Osteocyte (in vitro differentiated cells): ENCODE data around the gene SWI5. TPM values are rescaled to one million over a fixed set of nuclear protein-coding genes. Genes with fewer than 3 reads are reported as not detected.

Experiments
- DNase-seq: peaks from one replicate; pipeline ENCODE4 v3.0.0; 2021; ENCODE audit warnings: mixed read lengths; ENCODE audit not compliant: unreplicated experiment; ENCODE audit errors: extremely low spot score
- H3K27ac Mint-ChIP-seq: one replicate; pipeline ENCODE4 v1.8.0; 2021; ENCODE audit warnings: mild to moderate bottlenecking, mixed read lengths; ENCODE audit not compliant: unreplicated experiment
- H3K27me3 Mint-ChIP-seq: one replicate; pipeline ENCODE4 v1.8.0; 2021; ENCODE audit warnings: mixed read lengths; ENCODE audit not compliant: unreplicated experiment
- H3K36me3 Mint-ChIP-seq: one replicate; pipeline ENCODE4 v1.8.0; 2021; ENCODE audit warnings: mixed read lengths; ENCODE audit not compliant: unreplicated experiment
- H3K4me1 Mint-ChIP-seq: one replicate; pipeline ENCODE4 v1.8.0; 2021; ENCODE audit warnings: mixed read lengths; ENCODE audit not compliant: unreplicated experiment
- H3K4me3 Mint-ChIP-seq: one replicate; pipeline ENCODE4 v1.8.0; 2021; ENCODE audit warnings: mild to moderate bottlenecking, moderate library complexity, mixed read lengths; ENCODE audit not compliant: unreplicated experiment
- H3K9me3 Mint-ChIP-seq: one replicate; pipeline ENCODE4 v1.8.0; 2021; ENCODE audit warnings: mixed read lengths; ENCODE audit not compliant: unreplicated experiment
- total RNA-seq: library from RNA; stranded (reverse); gene quantifications from 2 replicates; pipeline ENCODE4 v1.2.1, GENCODE V29; 2021
- TF ChIP-seq, protein P1 (sequence below): fragments of 200-600 bp; sonication (generic); IDR thresholded peaks from 2 replicates; pipeline ENCODE4 v1.5.0; 2021; ENCODE audit warnings: antibody characterized with exemption, mild to moderate bottlenecking, moderate library complexity

SWI5 gene
- total RNA-seq, 1 donor from 2014 or later: 24.7 TPM

DNA sequence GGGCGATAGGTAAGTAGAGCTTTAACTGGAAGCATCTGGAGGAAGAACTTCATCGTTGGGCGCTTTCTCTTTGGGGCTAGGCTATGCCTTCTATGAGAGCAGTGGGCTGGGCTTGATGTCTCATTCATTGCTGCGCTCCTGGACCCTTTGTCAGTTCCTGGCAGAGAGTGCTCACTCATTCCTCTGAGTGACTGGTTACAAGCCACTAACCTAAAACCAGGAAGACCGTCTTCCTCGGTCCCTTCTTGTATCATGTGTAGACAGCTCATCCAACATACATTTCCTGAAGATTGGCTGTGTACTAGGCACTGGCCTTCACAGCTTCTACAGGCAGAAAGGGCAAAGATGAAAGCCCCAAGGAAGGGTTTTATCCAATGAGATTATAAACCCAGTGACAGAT lies 6.4 kb downstream of the SWI5 start:
- no peak overlapping the region for H3K4me3 Mint-ChIP-seq
- H3K27ac Mint-ChIP-seq: no peak overlapping the region
- TF ChIP-seq, protein P1, sequence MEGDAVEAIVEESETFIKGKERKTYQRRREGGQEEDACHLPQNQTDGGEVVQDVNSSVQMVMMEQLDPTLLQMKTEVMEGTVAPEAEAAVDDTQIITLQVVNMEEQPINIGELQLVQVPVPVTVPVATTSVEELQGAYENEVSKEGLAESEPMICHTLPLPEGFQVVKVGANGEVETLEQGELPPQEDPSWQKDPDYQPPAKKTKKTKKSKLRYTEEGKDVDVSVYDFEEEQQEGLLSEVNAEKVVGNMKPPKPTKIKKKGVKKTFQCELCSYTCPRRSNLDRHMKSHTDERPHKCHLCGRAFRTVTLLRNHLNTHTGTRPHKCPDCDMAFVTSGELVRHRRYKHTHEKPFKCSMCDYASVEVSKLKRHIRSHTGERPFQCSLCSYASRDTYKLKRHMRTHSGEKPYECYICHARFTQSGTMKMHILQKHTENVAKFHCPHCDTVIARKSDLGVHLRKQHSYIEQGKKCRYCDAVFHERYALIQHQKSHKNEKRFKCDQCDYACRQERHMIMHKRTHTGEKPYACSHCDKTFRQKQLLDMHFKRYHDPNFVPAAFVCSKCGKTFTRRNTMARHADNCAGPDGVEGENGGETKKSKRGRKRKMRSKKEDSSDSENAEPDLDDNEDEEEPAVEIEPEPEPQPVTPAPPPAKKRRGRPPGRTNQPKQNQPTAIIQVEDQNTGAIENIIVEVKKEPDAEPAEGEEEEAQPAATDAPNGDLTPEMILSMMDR: no peak
- H3K36me3 Mint-ChIP-seq: peaks cover 12% of the 10 kb centered on the region
- H3K4me1 Mint-ChIP-seq: peaks cover 5% of the 10 kb centered on the region
- no peaks in the 10 kb centered on the region for H3K27me3 Mint-ChIP-seq
- DNase-seq: no peak
- no peaks in the 10 kb centered on the region for H3K9me3 Mint-ChIP-seq

- no peaks in the 10 kb centered on the region for H3K4me1 Mint-ChIP-seq
- TF ChIP-seq, protein P1: no peak
- no peak overlapping the region for H3K27ac Mint-ChIP-seq
- DNase-seq: no peak
- H3K4me3 Mint-ChIP-seq: no peak overlapping the region
- no peaks in the 10 kb centered on the region for H3K9me3 Mint-ChIP-seq
- H3K27me3 Mint-ChIP-seq: no peaks in the 10 kb centered on the region
- H3K36me3 Mint-ChIP-seq: peaks cover 12% of the 10 kb centered on the region
These were observed 9.1 kb downstream of the SWI5 start for GRCh38 chr9:128285033-128285784.

DNA sequence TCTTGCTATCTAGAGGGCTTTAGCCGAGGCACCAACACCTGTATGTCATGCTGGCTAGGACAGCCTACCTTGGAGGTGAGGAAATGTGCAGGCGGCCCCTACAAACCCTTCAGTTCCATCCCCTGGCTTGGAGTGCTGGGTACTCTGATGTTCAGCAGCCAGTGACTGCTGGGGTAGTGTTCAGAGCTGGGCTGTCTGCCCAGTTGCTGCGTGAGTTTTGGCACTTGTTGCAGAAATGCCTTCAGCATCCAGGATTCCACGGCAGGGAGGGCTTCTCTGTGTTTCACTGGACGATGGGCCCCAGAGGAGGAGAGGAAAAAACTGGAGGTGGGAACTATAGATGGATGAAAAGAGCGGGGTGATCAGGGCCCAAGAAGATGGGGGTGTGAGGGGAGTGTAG lies 10.4 kb downstream of the SWI5 start:
- peaks cover 7% of the 10 kb centered on the region for H3K36me3 Mint-ChIP-seq
- no peaks in the 10 kb centered on the region for H3K27me3 Mint-ChIP-seq
- H3K4me3 Mint-ChIP-seq: no peak overlapping the region
- DNase-seq: no peak
- no peaks in the 10 kb centered on the region for H3K4me1 Mint-ChIP-seq
- TF ChIP-seq, protein P1: no peak
- H3K9me3 Mint-ChIP-seq: no peaks in the 10 kb centered on the region
- H3K27ac Mint-ChIP-seq: no peak overlapping the region

- H3K27ac Mint-ChIP-seq: no peak overlapping the region
- no peaks in the 10 kb centered on the region for H3K9me3 Mint-ChIP-seq
- no peaks in the 10 kb centered on the region for H3K27me3 Mint-ChIP-seq
- H3K36me3 Mint-ChIP-seq: peaks cover 7% of the 10 kb centered on the region
- H3K4me3 Mint-ChIP-seq: no peak overlapping the region
- TF ChIP-seq, protein P1: no peak
- no peak for DNase-seq
- no peaks in the 10 kb centered on the region for H3K4me1 Mint-ChIP-seq
These were observed 12.4 kb downstream of the SWI5 start for GRCh38 chr9:128288273-128289004.

GRCh38 chr9:128292009-128292408 lies 15.9 kb downstream of the SWI5 start:
- TF ChIP-seq, protein P1: no peak
- H3K36me3 Mint-ChIP-seq: peaks cover 3% of the 10 kb centered on the region
- DNase-seq: no peak
- no peak overlapping the region for H3K4me3 Mint-ChIP-seq
- no peak overlapping the region for H3K27ac Mint-ChIP-seq
- H3K27me3 Mint-ChIP-seq: no peaks in the 10 kb centered on the region
- peaks cover 6% of the 10 kb centered on the region for H3K4me1 Mint-ChIP-seq
- H3K9me3 Mint-ChIP-seq: no peaks in the 10 kb centered on the region
